DMS153 (cell line): ENCODE results near the gene ARHGEF1.

Experiments
- DNase-seq: peaks from one replicate; lab custom pipeline; 2025; lab: John Stamatoyannopoulos, UW

The ARHGEF1 gene

GRCh38 chr19:41918653-41919244, 35.8 kb downstream of the ARHGEF1 start:
- DNase-seq: no peak

GRCh38 chr19:41919948-41920712, 37.1 kb downstream of the ARHGEF1 start:
- no peak for DNase-seq

GRCh38 chr19:41920882-41921576, 38.0 kb downstream of the ARHGEF1 start:
- no peak for DNase-seq

- DNase-seq: no peak
Measured at GRCh38 chr19:41921577-41922576, 38.9 kb downstream of the ARHGEF1 start.

- no peak for DNase-seq
Measured at GRCh38 chr19:41922585-41922984, 39.6 kb downstream of the ARHGEF1 start.

- DNase-seq: no peak
Measured at GRCh38 chr19:41923045-41923788, 40.2 kb downstream of the ARHGEF1 start.

GRCh38 chr19:41924151-41925145, 41.5 kb downstream of the ARHGEF1 start:
- DNase-seq: no peak

- DNase-seq: no peak
Measured at GRCh38 chr19:41925208-41926003, 42.4 kb downstream of the ARHGEF1 start.

- DNase-seq: no peak
Measured at GRCh38 chr19:41926028-41926762, 43.2 kb downstream of the ARHGEF1 start.

- no peak for DNase-seq
Measured at GRCh38 chr19:41926763-41927496, 43.9 kb downstream of the ARHGEF1 start.

- DNase-seq: no peak
Measured at GRCh38 chr19:41927497-41928192, 44.7 kb downstream of the ARHGEF1 start.

GRCh38 chr19:41928221-41928683, 45.3 kb downstream of the ARHGEF1 start, which contains the start of gene ERFL:
Gene ERFL (minus strand): TSS chr19:41928449. CDS start chr19:41912919, 15,530 bp downstream.
- no peak for DNase-seq

- DNase-seq: peak; percentile 13
Measured at GRCh38 chr19:41928754-41929535, 46.0 kb downstream of the ARHGEF1 start.

- DNase-seq: no peak
Measured at GRCh38 chr19:41929536-41930071, 46.6 kb downstream of the ARHGEF1 start.

GRCh38 chr19:41930322-41930722, 47.3 kb downstream of the ARHGEF1 start:
- DNase-seq: no peak
